HEK293T (cell line): ENCODE measurements around the gene MAMDC2.

Experiments used
- CTCF ChIA-PET: fragments of 350-600 bp; formaldehyde crosslinking; extraction: SDS; loops from one replicate; lab custom pipeline; 2021; ENCODE audit warnings: antibody characterized with exemption, inconsistent platforms; lab: Yijun Ruan, JAX
- POLR2A ChIA-PET: fragments of 350-600 bp; formaldehyde crosslinking; extraction: SDS; loops from one replicate; lab custom pipeline; 2020; ENCODE audit warnings: antibody characterized with exemption, inconsistent platforms; lab: Yijun Ruan, JAX
- DNase-seq: peaks from one replicate; pipeline ENCODE4 v3.0.0; 2012; ENCODE audit warnings: mixed read lengths; ENCODE audit errors: extremely low spot score
- ARNT ChIP-seq: fragments of 450-650 bp; IDR thresholded peaks from 2 replicates; pipeline ENCODE4 v1.6.1; 2017; ENCODE audit warnings: mild to moderate bottlenecking
- BHLHE40 ChIP-seq: fragments of 450-650 bp; IDR thresholded peaks from 2 replicates; pipeline ENCODE4 v1.6.1; 2016; ENCODE audit warnings: mild to moderate bottlenecking, moderate library complexity, borderline replicate concordance
- CTBP1 ChIP-seq: fragments of 450-650 bp; IDR thresholded peaks from 2 replicates; pipeline ENCODE4 v1.6.1; 2016; ENCODE audit warnings: borderline replicate concordance
- ELF4 ChIP-seq: fragments of 450-650 bp; IDR thresholded peaks from 2 replicates; pipeline ENCODE4 v1.6.1; 2017; ENCODE audit warnings: antibody characterized with exemption
- FOXA1 ChIP-seq: fragments of 450-650 bp; IDR thresholded peaks from 2 replicates; pipeline ENCODE4 v1.6.1; 2016; ENCODE audit warnings: mild to moderate bottlenecking
- FOXK2 ChIP-seq: fragments of 450-650 bp; IDR thresholded peaks from 2 replicates; pipeline ENCODE4 v1.6.1; 2016; ENCODE audit warnings: mild to moderate bottlenecking
- FOXM1 ChIP-seq: fragments of 450-650 bp; IDR thresholded peaks from 2 replicates; pipeline ENCODE4 v1.6.1; 2017; ENCODE audit warnings: mild to moderate bottlenecking, borderline replicate concordance
- HDGF ChIP-seq: fragments of 450-650 bp; IDR thresholded peaks from 2 replicates; pipeline ENCODE4 v1.6.1; 2017; ENCODE audit warnings: antibody characterized with exemption, borderline replicate concordance
- L3MBTL2 ChIP-seq: fragments of 450-650 bp; conservative IDR thresholded peaks from 2 replicates; pipeline ENCODE4 v1.6.1; 2016; ENCODE audit warnings: mild to moderate bottlenecking
- LEF1 ChIP-seq: fragments of 450-650 bp; IDR thresholded peaks from 2 replicates; pipeline ENCODE4 v1.6.1; 2017; ENCODE audit warnings: mild to moderate bottlenecking, borderline replicate concordance
- NFRKB ChIP-seq: fragments of 450-650 bp; IDR thresholded peaks from 2 replicates; pipeline ENCODE4 v1.6.1; 2016; ENCODE audit warnings: mild to moderate bottlenecking, moderate library complexity
- SP1 ChIP-seq: fragments of 450-650 bp; IDR thresholded peaks from 2 replicates; pipeline ENCODE4 v1.6.1; 2017
- SUZ12 ChIP-seq: fragments of 450-650 bp; IDR thresholded peaks from 2 replicates; pipeline ENCODE4 v1.6.1; 2016; ENCODE audit warnings: mild to moderate bottlenecking
- TARDBP ChIP-seq: fragments of 450-650 bp; IDR thresholded peaks from 2 replicates; pipeline ENCODE4 v1.6.1; 2016
- ZNF384 ChIP-seq: fragments of 450-650 bp; IDR thresholded peaks from 2 replicates; pipeline ENCODE4 v1.6.1; 2016
- TF ChIP-seq, protein P1 (sequence below): fragments of 450-650 bp; IDR thresholded peaks from 2 replicates; pipeline ENCODE4 v1.6.1; 2016

Gene MAMDC2

DNA sequence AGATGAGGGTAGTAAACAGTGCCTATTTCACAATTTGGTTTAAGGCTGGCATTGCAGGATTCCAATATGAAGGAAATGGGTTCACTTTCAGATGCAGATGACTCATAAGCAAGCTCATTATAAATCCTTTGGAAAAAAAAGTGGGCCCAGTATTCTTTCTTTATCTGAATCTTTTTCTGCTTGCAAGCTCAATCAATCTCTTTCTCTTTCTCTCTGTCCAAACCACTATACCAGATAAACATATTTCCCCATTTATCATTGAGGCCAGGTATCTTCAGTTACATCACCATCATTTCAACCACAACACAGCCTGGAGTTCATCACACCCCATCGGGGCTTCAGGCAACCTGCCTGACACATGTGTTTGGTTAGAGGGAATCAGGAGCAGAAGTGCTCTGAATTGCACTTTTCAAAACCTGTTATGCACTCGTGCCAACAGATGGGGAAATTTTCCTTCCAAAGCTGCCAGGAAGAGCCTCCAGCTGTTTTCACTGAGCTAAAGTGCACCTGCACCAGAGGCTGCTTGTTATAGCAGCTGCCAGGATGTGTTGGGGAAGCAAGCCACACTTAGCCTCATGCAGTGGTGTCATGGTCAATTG lies 30.0 kb upstream of the MAMDC2 start:
- ChIA-PET POLR2A (no interaction called here), CTCF (no interaction called here)
- no peak for DNase-seq
- TF ChIP-seq TARDBP (no peak), HDGF (no peak), FOXK2 (no peak), ZNF384 (no peak), L3MBTL2 (no peak), CTBP1 (no peak), NFRKB (no peak), BHLHE40 (no peak), FOXA1 (no peak), SUZ12 (no peak)

DNA sequence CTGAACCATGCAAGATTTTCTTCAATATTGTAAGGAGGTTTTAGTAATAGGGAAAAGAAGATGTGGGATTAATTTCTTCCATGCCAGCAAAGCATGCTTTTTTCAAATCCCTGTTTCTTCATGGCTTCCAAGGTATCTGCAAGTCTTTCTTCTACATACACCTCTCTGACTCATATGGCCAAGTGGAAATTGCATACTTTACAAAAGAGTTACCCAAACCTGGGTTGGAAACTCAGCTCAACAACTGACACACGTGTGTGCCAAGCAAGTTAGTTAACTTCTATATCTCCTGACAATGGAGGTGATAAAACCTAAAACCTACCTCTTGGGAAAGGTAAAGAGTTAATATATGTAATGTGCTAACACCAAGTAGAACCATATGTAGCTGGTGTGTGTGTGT lies 28.5 kb upstream of the MAMDC2 start:
- CTCF ChIA-PET, result no interaction called here
- no peak for TF ChIP-seq ARNT
- no peak for TF ChIP-seq NFRKB
- TF ChIP-seq FOXA1, result no peak
- TF ChIP-seq LEF1, result no peak
- no peak for TF ChIP-seq HDGF
- TF ChIP-seq FOXK2, result no peak
- TF ChIP-seq SUZ12, result no peak
- TF ChIP-seq, protein P1, sequence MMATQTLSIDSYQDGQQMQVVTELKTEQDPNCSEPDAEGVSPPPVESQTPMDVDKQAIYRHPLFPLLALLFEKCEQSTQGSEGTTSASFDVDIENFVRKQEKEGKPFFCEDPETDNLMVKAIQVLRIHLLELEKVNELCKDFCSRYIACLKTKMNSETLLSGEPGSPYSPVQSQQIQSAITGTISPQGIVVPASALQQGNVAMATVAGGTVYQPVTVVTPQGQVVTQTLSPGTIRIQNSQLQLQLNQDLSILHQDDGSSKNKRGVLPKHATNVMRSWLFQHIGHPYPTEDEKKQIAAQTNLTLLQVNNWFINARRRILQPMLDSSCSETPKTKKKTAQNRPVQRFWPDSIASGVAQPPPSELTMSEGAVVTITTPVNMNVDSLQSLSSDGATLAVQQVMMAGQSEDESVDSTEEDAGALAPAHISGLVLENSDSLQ, result no peak
- TF ChIP-seq BHLHE40, result no peak
- POLR2A ChIA-PET, result no interaction called here
- DNase-seq, result no peak

DNA sequence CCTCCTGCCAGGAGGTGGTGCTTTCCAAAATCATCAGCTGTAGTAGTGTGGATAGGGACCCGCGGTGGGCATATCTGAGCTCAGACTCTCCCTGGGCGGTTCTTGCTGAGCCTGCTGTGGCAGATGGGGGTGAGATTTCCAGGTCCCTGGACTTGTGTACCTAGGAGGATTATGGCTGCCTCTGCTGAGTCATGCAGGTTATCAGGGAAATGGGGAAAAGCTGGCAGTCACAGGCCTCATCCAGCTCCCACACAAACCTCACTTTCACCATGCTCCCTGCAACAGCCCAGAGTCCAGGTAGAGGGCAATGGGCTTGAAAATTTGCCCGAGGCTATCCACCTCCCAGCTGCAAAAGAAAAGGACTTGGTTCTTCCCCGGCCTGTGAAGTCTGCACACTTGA lies 23.4 kb upstream of the MAMDC2 start:
- ChIA-PET POLR2A (no interaction called here), CTCF (no interaction called here)
- no peak for DNase-seq
- no peak for TF ChIP-seq ZNF384
- TF ChIP-seq TARDBP, result no peak
- TF ChIP-seq, protein P1, result no peak
- TF ChIP-seq SUZ12, result no peak
- no peak for TF ChIP-seq FOXK2
- TF ChIP-seq ARNT, result no peak
- no peak for TF ChIP-seq FOXM1
- no peak for TF ChIP-seq ELF4
- TF ChIP-seq LEF1, result no peak

DNA sequence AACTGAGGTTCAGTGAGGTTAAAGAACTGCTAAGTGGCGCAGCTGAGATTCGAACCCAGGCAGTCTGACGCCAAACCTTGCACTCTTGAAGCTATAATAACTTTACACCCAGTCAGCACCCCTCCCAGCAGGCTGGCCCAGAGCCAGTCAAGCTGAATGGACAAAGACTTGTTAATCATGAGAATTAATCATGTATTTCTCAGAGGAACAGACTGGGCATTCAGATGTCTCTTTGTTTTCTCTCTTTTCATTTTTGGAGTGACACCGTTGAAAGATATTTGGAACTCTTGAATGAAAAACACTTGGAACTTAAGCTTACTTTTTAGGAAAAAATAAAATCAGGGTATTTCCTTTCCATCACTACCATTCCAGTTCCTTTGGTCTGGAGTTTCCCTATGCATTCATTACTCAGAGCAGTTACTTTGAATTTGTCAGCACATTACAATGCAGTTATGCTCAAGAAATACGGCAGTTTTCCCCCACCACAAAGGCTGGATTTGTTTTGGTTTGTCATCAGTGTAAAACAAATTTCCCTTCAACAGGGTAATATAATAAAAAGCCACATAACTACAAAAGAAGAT lies 22.6 kb upstream of the MAMDC2 start:
- CTCF ChIA-PET, result no interaction called here
- POLR2A ChIA-PET, result no interaction called here
- DNase-seq, result no peak
- no peak for TF ChIP-seq ARNT

DNA sequence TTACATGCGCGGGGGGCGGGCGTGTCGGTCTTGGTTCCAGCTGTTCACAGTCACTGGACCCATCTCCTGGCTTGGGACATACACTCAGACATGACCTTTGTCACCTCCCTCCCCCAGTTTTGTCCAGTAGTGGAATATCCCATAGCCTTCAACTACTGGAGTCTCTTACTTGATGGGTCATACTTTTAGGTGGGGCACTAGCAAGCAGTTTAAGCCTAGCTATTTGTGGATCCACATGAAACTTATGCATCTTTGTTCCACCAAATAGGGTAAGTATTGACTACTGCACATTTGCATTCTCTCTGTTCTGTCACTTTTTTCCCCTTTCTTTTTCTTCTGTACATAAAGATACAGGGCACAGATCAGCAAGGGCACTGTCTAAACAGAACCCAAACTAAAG lies 15.4 kb upstream of the MAMDC2 start:
- POLR2A ChIA-PET, result no interaction called here
- CTCF ChIA-PET, result no interaction called here

DNA sequence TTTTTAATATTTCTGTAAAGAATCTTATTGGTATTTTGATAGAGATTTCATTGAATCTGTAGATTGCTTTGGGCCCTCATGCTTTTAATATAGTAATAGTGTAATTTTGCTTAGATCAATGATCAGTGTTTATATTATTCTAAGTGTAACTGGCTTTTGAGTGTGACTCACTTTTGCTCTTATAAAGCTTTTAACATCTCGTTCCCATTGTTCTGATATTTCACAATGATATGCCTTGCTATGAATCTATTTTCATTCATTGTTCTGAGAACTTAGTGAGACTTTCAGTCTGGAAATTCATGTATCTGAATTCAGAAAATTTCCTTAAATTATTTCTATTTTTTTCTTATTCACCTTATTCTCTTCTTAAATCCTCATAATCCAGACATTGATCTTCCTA lies 13.5 kb upstream of the MAMDC2 start:
- CTCF ChIA-PET, result no interaction called here
- DNase-seq, result no peak
- TF ChIP-seq FOXM1 (no peak), HDGF (no peak), CTBP1 (no peak), SUZ12 (no peak), SP1 (no peak), BHLHE40 (no peak), FOXK2 (no peak), ZNF384 (no peak)
- TF ChIP-seq, protein P1, result no peak

More for the DNA sequence above, 15.4 kb upstream of the MAMDC2 start:
- no peak for DNase-seq
- TF ChIP-seq FOXA1, result no peak
- no peak for TF ChIP-seq TARDBP
- no peak for TF ChIP-seq L3MBTL2
- TF ChIP-seq FOXK2, result no peak
- TF ChIP-seq NFRKB, result no peak
- TF ChIP-seq CTBP1, result no peak
- TF ChIP-seq SUZ12, result no peak
- TF ChIP-seq, protein P1, result no peak
- TF ChIP-seq FOXM1, result no peak
- no peak for TF ChIP-seq LEF1
- TF ChIP-seq ELF4, result no peak

More for the DNA sequence above, 13.5 kb upstream of the MAMDC2 start:
- POLR2A ChIA-PET, result no interaction called here
